NCI-H2029 treated with DMSO at 0.1 percent for 48 hours (cell line): ENCODE results near the gene CORIN.
"Not testable (repeated sequence)": the region's sequence is repeated elsewhere in the genome, so short reads cannot be mapped to it uniquely, and the experiment has no call there.

Experiments
- DNase-seq: peaks from one replicate; lab custom pipeline; 2025; lab: John Stamatoyannopoulos, UW

The CORIN gene

DNA sequence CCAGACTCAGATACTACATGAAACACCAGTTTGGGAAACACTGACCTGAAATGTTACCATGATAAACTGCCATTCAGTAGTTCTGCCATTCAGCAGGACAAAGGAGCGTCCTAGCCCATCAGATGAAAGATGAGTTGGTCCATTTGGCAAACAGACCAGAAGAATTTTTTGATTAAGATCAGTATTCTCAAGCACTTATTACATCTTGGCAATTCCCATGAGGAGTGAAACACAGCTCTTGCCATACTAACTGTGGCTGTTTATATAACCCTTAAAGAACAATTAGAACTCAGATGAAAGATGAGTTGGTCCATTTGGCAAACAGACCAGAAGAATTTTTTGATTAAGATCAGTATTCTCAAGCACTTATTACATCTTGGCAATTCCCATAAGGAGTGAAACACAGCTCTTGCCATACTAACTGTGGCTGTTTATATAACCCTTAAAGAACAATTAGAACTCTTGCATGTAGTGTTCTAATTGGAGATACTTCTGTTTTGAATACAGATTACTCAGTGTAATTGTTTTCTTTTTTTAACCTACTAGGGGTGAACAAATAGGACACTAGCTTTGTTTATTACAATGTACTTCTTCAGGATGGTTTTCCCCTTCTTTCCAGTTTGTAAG, 146.0 kb downstream of the CORIN start:
- DNase-seq, result not testable (repeated sequence)

- DNase-seq, result no peak
Measured at GRCh38 chr4:47690611-47691010, 147.3 kb downstream of the CORIN start.

DNA sequence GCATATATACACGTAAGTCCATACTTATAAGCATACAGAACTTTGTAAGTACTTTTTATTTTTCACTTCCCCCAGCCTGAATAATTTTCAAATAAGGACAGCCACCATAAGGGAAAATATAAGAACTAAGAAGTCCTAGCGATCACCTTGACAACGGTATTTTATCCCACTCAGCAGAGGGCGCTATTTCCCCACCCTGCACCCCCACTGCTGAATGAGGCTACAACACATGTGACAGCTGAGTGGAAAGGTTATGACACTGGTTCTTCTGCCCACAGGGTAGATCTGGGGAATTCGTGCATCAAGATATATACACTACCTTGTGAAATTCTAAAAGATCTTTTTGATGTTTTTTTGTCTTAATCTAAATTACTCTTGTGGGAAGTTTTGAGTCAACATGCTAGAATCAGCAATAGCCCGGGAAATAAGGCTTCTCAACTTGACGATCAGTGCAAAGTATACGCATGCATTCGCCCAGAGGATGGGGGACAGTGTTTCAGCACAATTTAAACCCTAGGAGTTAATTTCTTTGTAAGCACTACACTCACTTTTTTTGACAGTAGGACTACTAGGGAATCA, 151.5 kb downstream of the CORIN start:
- peak; percentile 45 for DNase-seq

DNA sequence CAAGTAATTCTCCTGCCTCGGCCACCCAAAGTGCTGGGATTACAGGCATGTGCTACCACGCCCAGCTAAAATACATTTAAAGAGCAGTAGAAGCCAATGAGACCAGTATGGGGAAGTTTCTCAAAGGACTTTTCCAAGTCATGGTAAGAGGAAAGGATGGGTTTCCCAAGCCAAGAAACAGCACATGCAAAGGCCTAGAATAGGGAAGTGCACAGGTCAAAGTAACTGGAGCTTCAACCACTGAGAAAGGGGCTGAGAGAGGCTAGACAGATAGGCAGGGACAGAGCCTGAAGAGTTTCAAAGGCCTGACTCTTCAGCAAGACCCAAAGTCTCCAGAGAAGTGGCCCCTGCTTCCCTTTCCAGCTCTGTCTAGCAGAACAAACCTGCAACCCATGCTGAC, 162.1 kb downstream of the CORIN start:
- no peak for DNase-seq

DNA sequence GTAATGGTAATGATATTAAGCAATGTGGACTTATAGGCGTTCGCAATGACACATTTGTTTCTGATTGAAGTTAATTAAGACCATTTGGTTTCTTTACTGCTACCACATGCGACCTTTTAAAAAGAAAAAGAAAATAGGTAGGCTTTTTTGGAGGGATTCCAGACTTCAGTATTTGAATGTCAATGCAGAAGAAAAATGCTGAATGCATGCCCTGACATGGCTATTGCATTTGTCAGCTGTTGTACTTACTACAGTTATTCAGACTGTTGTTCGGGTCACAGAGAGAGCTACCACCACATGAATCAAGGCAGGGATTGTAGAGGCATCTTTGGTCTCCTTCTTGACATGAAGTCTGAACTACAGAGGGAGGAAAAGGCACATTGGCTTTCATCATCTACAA, 163.7 kb downstream of the CORIN start:
- no peak for DNase-seq

GRCh38 chr4:47672696-47673095, 165.2 kb downstream of the CORIN start:
- no peak for DNase-seq

DNA sequence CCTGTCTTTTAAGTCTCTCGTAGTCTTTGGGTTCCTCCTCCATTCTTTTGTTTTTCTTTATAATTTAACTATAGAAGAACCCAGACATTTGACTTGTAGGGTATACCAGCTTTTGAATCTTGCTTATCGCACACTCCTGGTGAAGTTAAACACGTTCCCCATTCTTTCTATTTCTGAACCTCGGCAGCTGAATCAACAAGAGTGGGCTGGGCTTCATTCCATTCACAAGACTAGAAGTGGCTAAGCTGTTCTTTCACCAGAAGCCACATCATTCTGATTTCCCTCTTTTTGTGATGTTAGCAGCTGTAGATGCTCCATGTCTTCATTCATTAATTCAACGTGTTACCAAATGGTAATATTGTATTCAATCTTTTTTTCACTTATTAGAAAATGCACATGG, 167.9 kb downstream of the CORIN start:
- peak; percentile 6 for DNase-seq

DNA sequence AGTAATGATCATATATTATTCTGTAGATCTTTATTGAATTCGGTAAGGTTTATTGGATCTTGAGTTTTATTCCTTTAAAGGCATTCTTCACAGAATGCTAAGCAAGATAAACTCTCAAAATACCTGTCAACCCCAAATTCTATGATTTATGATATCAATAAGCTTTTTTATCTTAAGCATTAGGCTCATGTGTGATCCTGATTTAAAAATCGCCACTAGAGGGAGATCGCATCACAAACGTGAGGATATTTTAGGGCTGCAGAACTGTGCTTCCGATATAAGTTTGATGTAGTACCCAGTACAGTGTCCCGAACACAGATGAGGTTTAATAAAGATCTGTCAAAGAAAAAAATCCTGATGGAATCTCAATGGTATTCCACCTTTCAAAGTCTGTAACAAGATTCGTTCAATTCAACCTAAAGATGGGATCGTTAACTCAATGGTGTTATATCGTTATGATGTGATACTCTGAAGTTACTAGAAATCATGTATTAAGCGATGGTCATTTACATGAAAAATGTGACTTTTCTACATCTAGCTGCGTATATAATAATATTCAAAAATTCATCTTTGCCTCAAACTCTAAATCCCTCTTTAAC, 169.0 kb downstream of the CORIN start:
- DNase-seq, result peak; percentile 13

- DNase-seq, result no peak
Measured at GRCh38 chr4:47668256-47668655, 169.6 kb downstream of the CORIN start.

- DNase-seq, result no peak
Measured at GRCh38 chr4:47667552-47667951, 170.3 kb downstream of the CORIN start.

- DNase-seq, result no peak
Measured at GRCh38 chr4:47664051-47664826, 173.6 kb downstream of the CORIN start.

GRCh38 chr4:47662975-47663374, 174.9 kb downstream of the CORIN start:
- no peak for DNase-seq

GRCh38 chr4:47661741-47662140, 176.1 kb downstream of the CORIN start:
- DNase-seq, result no peak

- no peak for DNase-seq
Measured at GRCh38 chr4:47659342-47659741, 178.5 kb downstream of the CORIN start.

DNA sequence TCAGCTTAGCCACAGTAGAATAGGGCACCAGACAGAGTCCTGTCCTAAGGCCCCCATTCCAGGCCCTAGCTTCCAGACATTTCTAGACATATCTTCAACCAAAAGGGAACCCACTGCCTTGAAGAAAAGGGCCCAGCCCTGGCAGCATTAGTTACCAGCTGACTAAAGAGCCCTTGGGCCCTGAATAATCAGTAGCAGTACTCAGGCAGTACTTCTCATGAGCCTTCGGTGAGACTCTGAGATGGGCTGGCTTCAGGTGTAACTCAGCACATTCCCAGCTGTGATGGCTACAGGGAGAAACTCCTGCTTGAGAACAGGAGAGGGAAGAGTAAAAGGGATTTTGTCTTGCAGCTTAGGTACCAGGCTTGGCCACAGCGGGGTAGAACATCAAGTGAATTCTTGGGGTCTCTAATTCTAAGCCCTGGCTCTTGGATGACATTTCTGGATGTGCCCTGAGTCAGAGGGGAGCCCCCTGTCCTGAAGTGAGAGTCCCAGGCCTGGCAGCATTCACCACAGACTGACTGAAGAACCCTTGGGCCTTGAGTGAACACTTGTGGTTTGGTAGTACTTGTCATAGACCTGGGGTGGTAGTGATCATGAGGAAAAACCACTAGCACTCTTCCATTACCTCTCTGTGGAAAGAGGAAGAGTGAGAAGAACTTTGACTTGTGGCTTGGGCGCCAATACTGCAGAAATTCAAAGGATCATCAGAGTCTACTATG, 182.7 kb downstream of the CORIN start:
- no peak for DNase-seq

GRCh38 chr4:47652092-47652491, 185.8 kb downstream of the CORIN start:
- no peak for DNase-seq

- DNase-seq, result no peak
Measured at GRCh38 chr4:47651231-47651630, 186.6 kb downstream of the CORIN start.

- no peak for DNase-seq
Measured at GRCh38 chr4:47650584-47651130, 187.2 kb downstream of the CORIN start.

DNA sequence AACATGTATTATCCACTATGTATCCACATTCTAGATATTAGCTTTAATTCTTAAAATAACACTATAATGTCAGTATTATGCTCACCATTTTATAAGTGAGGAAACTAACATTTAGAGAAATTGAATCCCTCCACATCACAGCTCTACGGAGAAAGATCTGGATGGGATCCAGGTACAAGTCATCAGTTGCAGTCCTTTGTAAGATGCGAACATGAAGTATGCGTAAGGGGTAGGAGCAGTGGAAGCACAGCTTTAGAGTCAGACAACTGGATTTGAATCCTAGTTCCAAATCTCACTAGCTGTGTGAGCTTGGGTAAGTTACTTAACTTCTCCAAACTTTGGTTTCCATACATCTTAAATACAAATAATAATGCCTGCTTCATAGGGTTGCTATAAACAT, 190.3 kb downstream of the CORIN start:
- DNase-seq, result no peak

GRCh38 chr4:47647029-47647428, 190.8 kb downstream of the CORIN start:
- no peak for DNase-seq

- no peak for DNase-seq
Measured at GRCh38 chr4:47646372-47646771, 191.5 kb downstream of the CORIN start.

GRCh38 chr4:47643845-47644244, 194.0 kb downstream of the CORIN start:
- no peak for DNase-seq
